GM12878 (cell line): ENCODE measurements around the gene OPCML. TPM values are rescaled to one million over a fixed set of nuclear protein-coding genes. Genes with fewer than 3 reads are reported as not detected.

Experiments
- ATAC-seq: fragments of 200-7000 bp; cut with Tn5 transposase; 3 replicates; pipeline ENCODE4 v1.9.1; 2020; ENCODE audit warnings: mild to moderate bottlenecking, moderate library complexity
- BruUV-seq: library from RNA; stranded (reverse); fragments of 400-500 nt; replicated peaks from 2 replicates; lab custom pipeline; 2021; lab: Mats Ljungman, UMichigan
- CTCF ChIA-PET: fragments of 300-600 bp; sonication (Branson Sonifier 250); formaldehyde crosslinking; extraction: SDS; loops from one replicate; lab custom pipeline; 2021; ENCODE audit warnings: inconsistent platforms; lab: Yijun Ruan, JAX
- POLR2A ChIA-PET: fragments of 350-600 bp; formaldehyde crosslinking; extraction: SDS; loops from one replicate; lab custom pipeline; 2021; ENCODE audit warnings: inconsistent platforms; lab: Charles Lee
- RAD21 ChIA-PET: fragments of 300-600 bp; sonication (Branson Sonifier 250); formaldehyde crosslinking; loops from one replicate; lab custom pipeline; 2023; ENCODE audit warnings: antibody characterized with exemption; ENCODE audit not compliant: unreplicated experiment; lab: Charles Lee
- SMC1A ChIA-PET: fragments of 300-600 bp; sonication (Branson Sonifier 250); formaldehyde crosslinking; loops from one replicate; lab custom pipeline; 2023; ENCODE audit not compliant: unreplicated experiment, uncharacterized antibody; lab: Charles Lee
- DNase-seq: peaks from one replicate; pipeline ENCODE4 v3.0.0-alpha.2; 2011; ENCODE audit warnings: low read depth, low spot score
- FAIRE-seq: peaks from 3 replicates; lab custom pipeline; 2011; peaks lifted over from hg19 to GRCh38; lab: Jason Lieb, UNC
- H2AFZ ChIP-seq: 2 replicates; pipeline ENCODE4 v1.6.0; 2011; ENCODE audit warnings: low read depth, low read length, control low read depth; ENCODE audit not compliant: control insufficient read depth
- H3K27ac ChIP-seq: 2 replicates; pipeline ENCODE4 v1.5.1; 2011; ENCODE audit warnings: control low read depth; ENCODE audit not compliant: control insufficient read depth, insufficient read depth
- H3K27me3 ChIP-seq, 2 experiments: replicated peaks in 1 of 2; 2 replicates each; pipeline versions ENCODE4 v1.6.0 to v1.6.1; 2011; ENCODE audit warnings: low read length in 1 of 2; ENCODE audit not compliant: control insufficient read depth in 2 of 2, insufficient read depth in 2 of 2
- H3K36me3 ChIP-seq, 2 experiments: 2 replicates each; pipeline ENCODE4 v1.5.1; 2011; ENCODE audit warnings: low read length in 1 of 2; ENCODE audit not compliant: control insufficient read depth in 2 of 2, insufficient read depth in 2 of 2
- H3K4me1 ChIP-seq: 2 replicates; pipeline ENCODE4 v1.6.1; 2011; ENCODE audit warnings: mild to moderate bottlenecking, low read length, moderate library complexity, mixed read lengths; ENCODE audit not compliant: control insufficient read depth, insufficient read depth
- H3K4me2 ChIP-seq: 2 replicates; pipeline ENCODE4 v1.6.0; 2011; ENCODE audit warnings: control low read depth; ENCODE audit not compliant: control insufficient read depth, insufficient read depth
- H3K4me3 ChIP-seq: fragments of 200-600 bp; sonication (generic); 2 replicates; pipeline ENCODE4 v1.5.1; 2016
- H3K79me2 ChIP-seq: 2 replicates; pipeline ENCODE4 v1.6.0; 2011; ENCODE audit warnings: low read length; ENCODE audit not compliant: control insufficient read depth, insufficient read depth
- H3K9ac ChIP-seq: 2 replicates; pipeline ENCODE4 v1.8.0; 2011; ENCODE audit warnings: low read length, control low read depth, mixed read lengths; ENCODE audit not compliant: control insufficient read depth, insufficient read depth
- H3K9me3 ChIP-seq: replicated peaks from 3 replicates; pipeline ENCODE4 v1.5.1; 2011; ENCODE audit warnings: mild to moderate bottlenecking, low read length; ENCODE audit not compliant: control insufficient read depth, insufficient read depth
- H4K20me1 ChIP-seq: 2 replicates; pipeline ENCODE4 v1.6.0; 2011; ENCODE audit not compliant: control insufficient read depth, insufficient read depth
- CHD4 ChIP-seq: fragments of 200-600 bp; sonication (generic); IDR thresholded peaks from 2 replicates; pipeline ENCODE4 v1.6.1; 2016; ENCODE audit warnings: mild to moderate bottlenecking
- CREM ChIP-seq: IDR thresholded peaks from 2 replicates; pipeline ENCODE4 v1.6.1; 2014; ENCODE audit warnings: antibody characterized with exemption, low read depth
- E4F1 ChIP-seq: fragments of 450-650 bp; IDR thresholded peaks from 2 replicates; pipeline ENCODE4 v1.6.1; 2018; ENCODE audit warnings: borderline replicate concordance, mild to moderate bottlenecking; ENCODE audit not compliant: partially characterized antibody
- EGR1 ChIP-seq, 2 experiments: IDR thresholded peaks; 1 replicate in 1 of 2; 2 replicates in 1 of 2; pipeline ENCODE4 v1.6.1; 2011 to 2012; ENCODE audit warnings: low read depth in 2 of 2, low read length in 2 of 2, borderline replicate concordance in 1 of 2, mild to moderate bottlenecking in 1 of 2, moderate library complexity in 1 of 2
- SIN3A ChIP-seq: IDR thresholded peaks from 2 replicates; pipeline ENCODE4 v1.6.1; 2012; ENCODE audit warnings: low read depth, low read length, improper control_type of control experiment
- ZNF592 ChIP-seq: fragments of 450-650 bp; IDR thresholded peaks from 2 replicates; pipeline ENCODE4 v1.6.1; 2017; ENCODE audit warnings: mild to moderate bottlenecking, moderate library complexity
- WGBS: methylation state at CpG from one replicate; pipeline ENCODE4 v1.1.6; 2016; ENCODE audit warnings: low lambda C conversion rate; ENCODE audit not compliant: insufficient replicate concordance, insufficient coverage; ENCODE audit errors: missing lambda C conversion rate; 5-methylcytosine and 5-hydroxymethylcytosine counted together
- in situ Hi-C: fragments of 300-500 bp; cut with MboI; formaldehyde crosslinking; loops from 9 replicates; pipeline ENCODE4 v1.14.3; 2018; ENCODE audit warnings: mixed read lengths
- intact Hi-C: fragments of 100-400 bp; cut with micrococcal nuclease; formaldehyde crosslinking; loops from one replicate; pipeline ENCODE4 v1.14.2; 2022; ENCODE audit not compliant: unreplicated experiment
- polyA plus RNA-seq, 11 experiments: library from polyadenylated mRNA; depleted of rRNA in 4 of 11; unstranded in 6 of 11; stranded (reverse) in 5 of 11; fragments of >200 nt; fragmentation: Nextera tagmentation in 4 of 11; fragmentation: Illumina TruSeq in 1 of 11; extraction: Ambion mirVana in 4 of 11; extraction: Trizol in 1 of 11; gene quantifications; 1 replicate in 1 of 11; 2 replicates in 10 of 11; pipeline versions ENCODE4 v1.2.1 to v1.2.3, GENCODE V29; 2011 to 2016; ENCODE audit warnings: inconsistent platforms in 2 of 11, missing spikeins in 2 of 11, low read depth in 1 of 11
- total RNA-seq, 4 experiments: library from RNA; depleted of rRNA in 3 of 4; stranded (reverse); fragments of >200 nt in 3 of 4; fragmentation: Illumina TruSeq in 1 of 4; extraction: Trizol in 1 of 4; gene quantifications; 2 replicates each; pipeline versions ENCODE4 v1.2.1 to v1.2.3, GENCODE V29; 2013 to 2021

Gene OPCML
- total and polyA plus RNA-seq, 10 of the 15 experiments (the other 5 are each of a cell fraction or from before 2014, with no cell fraction given): 0.84 TPM; not detected in 9

GRCh38 chr11:132840191-132840590 lies 692.1 kb downstream of the OPCML start:
- Histone ChIP-seq H3K79me2 (no peaks in the 10 kb centered on the region), H3K4me2 (no peak overlapping the region), H3K27me3 (no peaks in the 10 kb centered on the region; a peak in 2 of 4 replicates), H4K20me1 (no peaks in the 10 kb centered on the region), H3K36me3 (no peaks in the 10 kb centered on the region), H3K27ac (no peak overlapping the region), H3K4me3 (no peak overlapping the region), H3K9me3 (no peaks in the 10 kb centered on the region), H3K4me1 (no peaks in the 10 kb centered on the region), H2AFZ (no peak overlapping the region), H3K9ac (no peak overlapping the region)
- ATAC-seq (no peak), DNase-seq (no peak), FAIRE-seq (no peak)
- TF ChIP-seq E4F1: no peak
- CTCF ChIA-PET: no interaction called here
- POLR2A ChIA-PET: no interaction called here
- in situ Hi-C loops (no loop called here), intact Hi-C loops (no loop called here)
- RAD21 ChIA-PET: no interaction called here
- no TSS peak for BruUV-seq
- 1% methylated on average over 5 of the region's 5 CpGs for WGBS
- SMC1A ChIA-PET: no interaction called here

- ATAC-seq (no peak), FAIRE-seq (no peak), DNase-seq (no peak)
- ChIA-PET POLR2A (no interaction called here), CTCF (no interaction called here), RAD21 (no interaction called here), SMC1A (interaction anchor here (0.7 kb wide), 1 partner anchor 9 kb away, joined by 3 read pairs; no protein-coding TSS in a partner anchor)
- Histone ChIP-seq H3K9ac (no peak overlapping the region), H3K4me1 (no peaks in the 10 kb centered on the region), H2AFZ (no peak overlapping the region), H3K9me3 (no peaks in the 10 kb centered on the region), H3K27me3 (no peaks in the 10 kb centered on the region; a peak in 2 of 4 replicates), H3K79me2 (no peaks in the 10 kb centered on the region), H3K4me3 (no peak overlapping the region), H4K20me1 (no peaks in the 10 kb centered on the region), H3K27ac (no peak overlapping the region), H3K36me3 (no peaks in the 10 kb centered on the region), H3K4me2 (no peak overlapping the region)
- 43% methylated on average over 18 of the region's 18 CpGs for WGBS
- intact Hi-C loops (no loop called here), in situ Hi-C loops (no loop called here)
- BruUV-seq: no TSS peak
- TF ChIP-seq ZNF592 (no peak), SIN3A (no peak), CREM (no peak), EGR1 (IDR thresholded peaks at IDR 0.05; ENCODE audit: borderline replicate concordance in 1 of 2, low read depth in 2 of 2, low read length in 2 of 2) (no peak), CHD4 (no peak)
Measured at GRCh38 chr11:132839236-132839945, 692.9 kb downstream of the OPCML start.
